Measurements from ENCODE around the gene FSD1.

The FSD1 gene

GRCh38 chr19:4266253-4267000 is 38.0 kb upstream of the FSD1 start:
- Histone ChIP-seq H3K9ac (ENCODE audit: low read length) (no peak overlapping the region), H3K27ac (ENCODE audit: low read depth, low read length, poor library complexity, severe bottlenecking) (no peak overlapping the region)

GRCh38 chr19:4267101-4267900 is 37.1 kb upstream of the FSD1 start:
- Histone ChIP-seq H3K36me3 (ENCODE audit: insufficient read depth, low read length) (peaks cover 48% of the 10 kb centered on the region), H3F3A (ENCODE audit: insufficient read depth, low read length) (no peaks in the 10 kb centered on the region), H3K4me1 (ENCODE audit: insufficient read depth, low read length, severe bottlenecking) (no peaks in the 10 kb centered on the region), H3K9me3 (ENCODE audit: low read length) (no peaks in the 10 kb centered on the region), H3K9me2 (ENCODE audit: low read depth, low read length) (no peaks in the 10 kb centered on the region), H2AFZ (ENCODE audit: low read length) (no peak overlapping the region), H3K9ac (ENCODE audit: low read length) (no peak overlapping the region), H3K4me3 (ENCODE audit: low read depth, low read length, poor library complexity, severe bottlenecking) (no peak overlapping the region), H3K27ac (ENCODE audit: low read depth, low read length, poor library complexity, severe bottlenecking) (no peak overlapping the region), H3K79me2 (ENCODE audit: insufficient read depth, low read length) (no peaks in the 10 kb centered on the region), H3K4me2 (ENCODE audit: low read length) (no peak overlapping the region), H4K20me1 (ENCODE audit: insufficient read depth, low read length) (no peaks in the 10 kb centered on the region), H3K27me3 (ENCODE audit: insufficient read depth, low read length) (no peaks in the 10 kb centered on the region)
- TF ChIP-seq EZH2 (IDR thresholded peaks at IDR 0.05; ENCODE audit: borderline replicate concordance, low read length) (no peak), CTCF (IDR thresholded peaks at IDR 0.05; ENCODE audit: low read length) (peak; percentile 76)

More at GRCh38 chr19:4266253-4267000, 38.0 kb upstream of the FSD1 start:
- Histone ChIP-seq H3K9me2 (ENCODE audit: low read depth, low read length) (no peaks in the 10 kb centered on the region), H3K4me1 (ENCODE audit: insufficient read depth, low read length, severe bottlenecking) (no peaks in the 10 kb centered on the region), H4K20me1 (ENCODE audit: insufficient read depth, low read length) (no peaks in the 10 kb centered on the region), H3K27me3 (ENCODE audit: insufficient read depth, low read length) (no peaks in the 10 kb centered on the region), H3K9me3 (ENCODE audit: low read length) (no peaks in the 10 kb centered on the region), H3K4me2 (ENCODE audit: low read length) (no peak overlapping the region), H3K79me2 (ENCODE audit: insufficient read depth, low read length) (no peaks in the 10 kb centered on the region), H3K4me3 (ENCODE audit: low read depth, low read length, poor library complexity, severe bottlenecking) (no peak overlapping the region), H3K36me3 (ENCODE audit: insufficient read depth, low read length) (peaks cover 41% of the 10 kb centered on the region), H3F3A (ENCODE audit: insufficient read depth, low read length) (no peaks in the 10 kb centered on the region), H2AFZ (ENCODE audit: low read length) (no peak overlapping the region)
- no peak for TF ChIP-seq CTCF (IDR thresholded peaks at IDR 0.05; ENCODE audit: low read length)
- TF ChIP-seq EZH2 (IDR thresholded peaks at IDR 0.05; ENCODE audit: borderline replicate concordance, low read length) = no peak

- Histone ChIP-seq H3K27ac (ENCODE audit: low read depth, low read length, poor library complexity, severe bottlenecking) (no peak overlapping the region), H3K9ac (ENCODE audit: low read length) (no peak overlapping the region), H2AFZ (ENCODE audit: low read length) (no peak overlapping the region), H3K4me2 (ENCODE audit: low read length) (no peak overlapping the region), H3K4me1 (ENCODE audit: insufficient read depth, low read length, severe bottlenecking) (no peaks in the 10 kb centered on the region), H3K27me3 (ENCODE audit: insufficient read depth, low read length) (no peaks in the 10 kb centered on the region), H3K4me3 (ENCODE audit: low read depth, low read length, poor library complexity, severe bottlenecking) (no peak overlapping the region), H3K36me3 (ENCODE audit: insufficient read depth, low read length) (peaks cover 42% of the 10 kb centered on the region), H3K9me3 (ENCODE audit: low read length) (no peaks in the 10 kb centered on the region), H3K9me2 (ENCODE audit: low read depth, low read length) (no peaks in the 10 kb centered on the region), H4K20me1 (ENCODE audit: insufficient read depth, low read length) (no peaks in the 10 kb centered on the region), H3K79me2 (ENCODE audit: insufficient read depth, low read length) (no peaks in the 10 kb centered on the region), H3F3A (ENCODE audit: insufficient read depth, low read length) (no peaks in the 10 kb centered on the region)
- TF ChIP-seq EZH2 (IDR thresholded peaks at IDR 0.05; ENCODE audit: borderline replicate concordance, low read length) = no peak
- no peak for TF ChIP-seq CTCF (IDR thresholded peaks at IDR 0.05; ENCODE audit: low read length)
Observed at GRCh38 chr19:4267901-4268815, 36.2 kb upstream of the FSD1 start.

Measured in OCI-LY1 (cell line).